Activated CD4-positive, alpha-beta memory T cell treated with anti-CD3 and anti-CD28 coated beads for 36 hours (primary cell): ENCODE data around the gene OR4M1. TPM values are rescaled to one million over a fixed set of nuclear protein-coding genes. Genes with fewer than 3 reads are reported as not detected.
"Not testable (repeated sequence)": the region's sequence is repeated elsewhere in the genome, so short reads cannot be mapped to it uniquely, and the experiment has no call there.

ENCODE experiments used
- CTCF ChIA-PET: fragments of 350-600 bp; sonication (Branson Sonifier 250); formaldehyde crosslinking; loops from one replicate; lab custom pipeline; 2021; ENCODE audit warnings: antibody characterized with exemption, inconsistent platforms; lab: Charles Lee
- POLR2A ChIA-PET: fragments of 350-600 bp; sonication (Branson Sonifier 250); formaldehyde crosslinking; loops from one replicate; lab custom pipeline; 2021; ENCODE audit warnings: antibody characterized with exemption; lab: Charles Lee
- DNase-seq: peaks from one replicate; pipeline ENCODE4 v3.0.0-alpha.2; 2020
- H3K27ac Mint-ChIP-seq: one replicate; pipeline ENCODE4 v1.8.0; 2021; ENCODE audit warnings: mixed read lengths
- H3K27me3 Mint-ChIP-seq: one replicate; pipeline ENCODE4 v1.8.0; 2021; ENCODE audit warnings: mixed read lengths
- H3K36me3 Mint-ChIP-seq: one replicate; pipeline ENCODE4 v1.8.0; 2021; ENCODE audit warnings: mixed read lengths
- H3K4me1 Mint-ChIP-seq: one replicate; pipeline ENCODE4 v1.8.0; 2021; ENCODE audit warnings: low read depth, mixed read lengths
- H3K4me3 Mint-ChIP-seq: one replicate; pipeline ENCODE4 v1.8.0; 2021; ENCODE audit warnings: mild to moderate bottlenecking, mixed read lengths
- H3K9me3 Mint-ChIP-seq: one replicate; pipeline ENCODE4 v1.8.0; 2021; ENCODE audit warnings: mixed read lengths
- intact Hi-C: fragments of 100-400 bp; cut with micrococcal nuclease; formaldehyde crosslinking; loops from one replicate; pipeline ENCODE4 v1.15.1; 2023
- total RNA-seq, 2 experiments: library from RNA; stranded (reverse); gene quantifications; one replicate each; pipeline ENCODE4 v1.2.3, GENCODE V29; 2021

OR4M1 gene
- not detected for total RNA-seq

GRCh38 chr14:19773204-19773603 is at the start of gene OR4M1:
Gene OR4M1 (plus strand): TSS chr14:19773504. CDS start chr14:19780323, 6,819 bp downstream.
- POLR2A ChIA-PET, H3K36me3 Mint-ChIP-seq, H3K27ac Mint-ChIP-seq, H3K4me1 Mint-ChIP-seq, H3K27me3 Mint-ChIP-seq, CTCF ChIA-PET, DNase-seq, H3K4me3 Mint-ChIP-seq, intact Hi-C loops: not testable (repeated sequence)
- H3K9me3 Mint-ChIP-seq: peaks cover 13% of the 10 kb centered on the region

GRCh38 chr14:19729359-19729758 is 43.9 kb upstream of the OR4M1 start:
- H3K4me1 Mint-ChIP-seq: no peaks in the 10 kb centered on the region
- POLR2A ChIA-PET: no interaction called here
- no peak overlapping the region for H3K4me3 Mint-ChIP-seq
- intact Hi-C loops: no loop called here
- CTCF ChIA-PET: no interaction called here
- no peak overlapping the region for H3K27ac Mint-ChIP-seq
- no peak for DNase-seq
- H3K36me3 Mint-ChIP-seq: no peaks in the 10 kb centered on the region
- H3K9me3 Mint-ChIP-seq: peaks cover 24% of the 10 kb centered on the region
- H3K27me3 Mint-ChIP-seq: no peaks in the 10 kb centered on the region

GRCh38 chr14:19729763-19730162 is 43.5 kb upstream of the OR4M1 start:
- intact Hi-C loops: no loop called here
- no peaks in the 10 kb centered on the region for H3K27me3 Mint-ChIP-seq
- CTCF ChIA-PET: no interaction called here
- peaks cover 24% of the 10 kb centered on the region for H3K9me3 Mint-ChIP-seq
- DNase-seq: no peak
- H3K4me3 Mint-ChIP-seq: no peak overlapping the region
- H3K4me1 Mint-ChIP-seq: no peaks in the 10 kb centered on the region
- H3K36me3 Mint-ChIP-seq: no peaks in the 10 kb centered on the region
- no peak overlapping the region for H3K27ac Mint-ChIP-seq
- POLR2A ChIA-PET: no interaction called here

GRCh38 chr14:19733893-19734292 is 39.4 kb upstream of the OR4M1 start:
- DNase-seq, POLR2A ChIA-PET, intact Hi-C loops, H3K27ac Mint-ChIP-seq, H3K36me3 Mint-ChIP-seq, H3K27me3 Mint-ChIP-seq, H3K4me1 Mint-ChIP-seq, H3K4me3 Mint-ChIP-seq, CTCF ChIA-PET: not testable (repeated sequence)
- peaks cover 13% of the 10 kb centered on the region for H3K9me3 Mint-ChIP-seq

GRCh38 chr14:19743256-19743655 is 30.0 kb upstream of the OR4M1 start, which contains the start of gene OR4Q3:
Gene OR4Q3 (plus strand): TSS chr14:19743571.
- H3K4me1 Mint-ChIP-seq: no peaks in the 10 kb centered on the region
- ChIA-PET POLR2A (no interaction called here), CTCF (no interaction called here)
- H3K27me3 Mint-ChIP-seq: peaks cover 6% of the 10 kb centered on the region
- peaks cover 4% of the 10 kb centered on the region for H3K9me3 Mint-ChIP-seq
- H3K36me3 Mint-ChIP-seq: no peaks in the 10 kb centered on the region
- DNase-seq: no peak
- H3K27ac Mint-ChIP-seq: no peak within 1 kb of the TSS
- intact Hi-C loops: no loop called here
- no peak within 1 kb of the TSS for H3K4me3 Mint-ChIP-seq

- H3K36me3 Mint-ChIP-seq, H3K4me1 Mint-ChIP-seq, intact Hi-C loops, H3K9me3 Mint-ChIP-seq, H3K27me3 Mint-ChIP-seq, POLR2A ChIA-PET, H3K4me3 Mint-ChIP-seq, CTCF ChIA-PET, DNase-seq, H3K27ac Mint-ChIP-seq: not testable (repeated sequence)
Observed at GRCh38 chr14:19752316-19752715, 21.0 kb upstream of the OR4M1 start.

- no peaks in the 10 kb centered on the region for H3K9me3 Mint-ChIP-seq
- DNase-seq: no peak
- CTCF ChIA-PET: no interaction called here
- no peaks in the 10 kb centered on the region for H3K36me3 Mint-ChIP-seq
- no peak overlapping the region for H3K27ac Mint-ChIP-seq
- H3K4me1 Mint-ChIP-seq: no peaks in the 10 kb centered on the region
- no peaks in the 10 kb centered on the region for H3K27me3 Mint-ChIP-seq
- intact Hi-C loops: no loop called here
- POLR2A ChIA-PET: no interaction called here
- no peak overlapping the region for H3K4me3 Mint-ChIP-seq
Observed at GRCh38 chr14:19754172-19754571, 19.1 kb upstream of the OR4M1 start.

- H3K36me3 Mint-ChIP-seq, H3K4me1 Mint-ChIP-seq, H3K27me3 Mint-ChIP-seq, DNase-seq, H3K4me3 Mint-ChIP-seq, intact Hi-C loops, CTCF ChIA-PET, H3K27ac Mint-ChIP-seq, POLR2A ChIA-PET: not testable (repeated sequence)
- H3K9me3 Mint-ChIP-seq: peaks cover 13% of the 10 kb centered on the region
Observed at GRCh38 chr14:19771491-19771890, 1.8 kb upstream of the OR4M1 start.

- no peaks in the 10 kb centered on the region for H3K36me3 Mint-ChIP-seq
- peaks cover 13% of the 10 kb centered on the region for H3K9me3 Mint-ChIP-seq
Observed at GRCh38 chr14:19771895-19772430, 1.3 kb upstream of the OR4M1 start.

GRCh38 chr14:19772454-19772853 is 850 bp upstream of the OR4M1 start:
- H3K27ac Mint-ChIP-seq, H3K27me3 Mint-ChIP-seq, H3K4me3 Mint-ChIP-seq, H3K4me1 Mint-ChIP-seq, DNase-seq, intact Hi-C loops, H3K36me3 Mint-ChIP-seq, CTCF ChIA-PET, POLR2A ChIA-PET: not testable (repeated sequence)
- peaks cover 13% of the 10 kb centered on the region for H3K9me3 Mint-ChIP-seq

More at GRCh38 chr14:19771895-19772430, 1.3 kb upstream of the OR4M1 start:
- intact Hi-C loops: no loop called here
- no peak for DNase-seq
- Mint-ChIP-seq H3K4me1 (no peaks in the 10 kb centered on the region), H3K4me3 (no peak overlapping the region), H3K27ac (no peak overlapping the region), H3K27me3 (no peaks in the 10 kb centered on the region)
- ChIA-PET CTCF (no interaction called here), POLR2A (no interaction called here)

GRCh38 chr14:19775587-19775986 is 2.3 kb downstream of the OR4M1 start:
- Mint-ChIP-seq H3K9me3 (peaks cover 13% of the 10 kb centered on the region), H3K27ac (no peak overlapping the region), H3K36me3 (no peaks in the 10 kb centered on the region), H3K4me3 (no peak overlapping the region), H3K4me1 (no peaks in the 10 kb centered on the region), H3K27me3 (peaks cover 1% of the 10 kb centered on the region)
- intact Hi-C loops: no loop called here
- POLR2A ChIA-PET: no interaction called here
- CTCF ChIA-PET: no interaction called here
- DNase-seq: no peak

GRCh38 chr14:19785848-19786247 is 12.5 kb downstream of the OR4M1 start:
- not testable (repeated sequence) for H3K9me3 Mint-ChIP-seq, DNase-seq

GRCh38 chr14:19787318-19787717 is 14.0 kb downstream of the OR4M1 start:
- H3K4me3 Mint-ChIP-seq, H3K27me3 Mint-ChIP-seq, intact Hi-C loops, H3K36me3 Mint-ChIP-seq, H3K4me1 Mint-ChIP-seq, H3K9me3 Mint-ChIP-seq, H3K27ac Mint-ChIP-seq, DNase-seq, POLR2A ChIA-PET, CTCF ChIA-PET: not testable (repeated sequence)

More at GRCh38 chr14:19785848-19786247, 12.5 kb downstream of the OR4M1 start:
- POLR2A ChIA-PET, intact Hi-C loops, H3K4me1 Mint-ChIP-seq, H3K36me3 Mint-ChIP-seq, CTCF ChIA-PET, H3K4me3 Mint-ChIP-seq, H3K27ac Mint-ChIP-seq, H3K27me3 Mint-ChIP-seq: not testable (repeated sequence)
